Raji (cell line): ENCODE results near the gene IL23A.

ENCODE experiments used
- POLR2A ChIP-seq: IDR thresholded peaks from 2 replicates; pipeline ENCODE4 v1.6.1; 2011; ENCODE audit warnings: low read depth, low read length, control low read depth; ENCODE audit not compliant: insufficient read depth

Gene IL23A

GRCh38 chr12:56338308-56339157 lies at the start of gene IL23A:
Gene IL23A (plus strand): TSS chr12:56338884. CDS start chr12:56339045, 161 bp downstream.
- no peak for TF ChIP-seq POLR2A

- no peak for TF ChIP-seq POLR2A
Measured at GRCh38 chr12:56293795-56294194, 44.9 kb upstream of the IL23A start.

- TF ChIP-seq POLR2A: no peak
Measured at GRCh38 chr12:56296295-56296694, 42.4 kb upstream of the IL23A start.

- TF ChIP-seq POLR2A: no peak
Measured at GRCh38 chr12:56297400-56297799, 41.3 kb upstream of the IL23A start.

GRCh38 chr12:56298828-56299227 lies 39.9 kb upstream of the IL23A start:
- TF ChIP-seq POLR2A: no peak

- TF ChIP-seq POLR2A: no peak; the same call in 1 of the 2 replicates
Measured at GRCh38 chr12:56299308-56299852, 39.3 kb upstream of the IL23A start.

GRCh38 chr12:56299853-56300643 lies 38.6 kb upstream of the IL23A start, which contains the start of gene CS:
Gene CS (minus strand): TSS chr12:56300330. CDS start chr12:56300201, 129 bp downstream.
- TF ChIP-seq POLR2A: peak; percentile 66

GRCh38 chr12:56300644-56301464 lies 37.8 kb upstream of the IL23A start:
- TF ChIP-seq POLR2A: no peak

GRCh38 chr12:56304276-56304675 lies 34.4 kb upstream of the IL23A start:
- TF ChIP-seq POLR2A: no peak

- TF ChIP-seq POLR2A: no peak
Measured at GRCh38 chr12:56304872-56305590, 33.7 kb upstream of the IL23A start.

GRCh38 chr12:56307221-56307965 lies 31.3 kb upstream of the IL23A start:
- no peak for TF ChIP-seq POLR2A

GRCh38 chr12:56308714-56309113 lies 30.0 kb upstream of the IL23A start:
- TF ChIP-seq POLR2A: no peak

GRCh38 chr12:56311003-56311402 lies 27.7 kb upstream of the IL23A start:
- TF ChIP-seq POLR2A: no peak

GRCh38 chr12:56315249-56315621 lies 23.4 kb upstream of the IL23A start:
- no peak for TF ChIP-seq POLR2A
